ENCODE results near the gene PLEKHA7. TPM values are rescaled to one million over a fixed set of nuclear protein-coding genes. Genes with fewer than 3 reads are reported as not detected.

The PLEKHA7 gene
- total RNA-seq, 2 experiments from 2014 or later: 6.4 to 8.4 TPM

DNA sequence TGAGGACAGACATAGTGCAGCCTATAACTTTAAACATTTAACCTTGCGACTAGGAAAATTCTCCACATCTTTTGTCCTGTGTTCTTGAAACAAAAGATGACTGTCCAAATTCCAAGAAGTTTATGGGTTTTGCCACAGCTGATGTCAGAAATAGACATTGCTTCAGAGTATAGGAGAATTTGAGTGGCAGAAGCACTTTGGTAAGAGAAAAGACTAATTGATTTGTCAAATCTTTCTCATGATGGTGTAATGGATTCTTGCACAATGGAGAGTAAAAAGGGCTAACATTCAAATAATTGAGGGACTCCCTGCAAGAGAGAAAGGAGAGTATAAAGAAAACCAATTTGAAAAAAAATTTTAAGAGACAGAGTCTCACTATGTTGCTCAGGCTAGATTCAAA, 250.5 kb downstream of the PLEKHA7 start:
- intact Hi-C loops (cut with DNase I, micrococcal nuclease): no loop called here
- POLR2A ChIA-PET: no interaction called here
- Mint-ChIP-seq H3K27ac (no peak overlapping the region), H3K4me1 (peaks cover 13% of the 10 kb centered on the region), H3K9me3 (ENCODE audit: low read depth) (no peaks in the 10 kb centered on the region), H3K4me3 (no peak overlapping the region), H3K27me3 (no peaks in the 10 kb centered on the region), H3K36me3 (ENCODE audit: low read depth) (peaks cover 8% of the 10 kb centered on the region)
- CTCF ChIA-PET: no interaction called here
- ATAC-seq (no peak), DNase-seq (no peak)

DNA sequence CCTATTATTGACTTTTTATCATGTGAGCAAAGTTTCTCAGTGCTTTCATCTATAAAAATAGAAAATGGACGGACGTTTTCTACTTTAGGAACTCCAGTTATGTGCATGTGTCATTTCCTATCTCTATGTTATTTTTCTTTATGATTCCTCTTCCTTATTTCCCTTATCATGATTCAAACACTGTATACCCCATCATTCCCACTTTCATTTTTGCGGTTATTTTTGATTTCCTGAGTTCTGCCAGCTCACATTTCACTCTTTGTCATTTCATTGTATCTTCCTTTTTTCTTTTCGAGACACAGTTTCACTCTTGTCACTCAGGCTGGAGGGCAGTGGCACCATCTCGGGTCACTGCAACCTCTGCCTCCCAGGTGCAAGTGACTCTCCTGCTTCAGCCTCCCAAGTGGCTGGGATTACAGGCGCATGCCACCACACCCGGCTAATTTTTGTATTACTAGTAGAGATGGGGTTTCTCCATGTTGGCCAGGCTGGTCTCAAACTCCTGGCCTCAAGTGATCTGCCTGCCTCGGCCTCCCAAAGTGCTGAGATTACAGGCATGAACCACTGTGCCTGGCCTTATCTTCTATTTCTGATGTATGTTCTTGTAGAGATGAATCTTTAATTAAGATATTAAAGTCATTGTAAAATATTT, 254.2 kb downstream of the PLEKHA7 start:
- H3K4me1 Mint-ChIP-seq: peaks cover 13% of the 10 kb centered on the region
- peak overlapping the region; percentile 8 for H3K27ac Mint-ChIP-seq
- H3K9me3 Mint-ChIP-seq (ENCODE audit: low read depth): no peaks in the 10 kb centered on the region
- POLR2A ChIA-PET: no interaction called here
- CTCF ChIA-PET: no interaction called here
- intact Hi-C loops (cut with DNase I, micrococcal nuclease): no loop called here
- DNase-seq (no peak), ATAC-seq (peak; percentile 35)
- peaks cover 28% of the 10 kb centered on the region for H3K36me3 Mint-ChIP-seq (ENCODE audit: low read depth)
- no peak overlapping the region for H3K4me3 Mint-ChIP-seq
- H3K27me3 Mint-ChIP-seq: no peaks in the 10 kb centered on the region

DNA sequence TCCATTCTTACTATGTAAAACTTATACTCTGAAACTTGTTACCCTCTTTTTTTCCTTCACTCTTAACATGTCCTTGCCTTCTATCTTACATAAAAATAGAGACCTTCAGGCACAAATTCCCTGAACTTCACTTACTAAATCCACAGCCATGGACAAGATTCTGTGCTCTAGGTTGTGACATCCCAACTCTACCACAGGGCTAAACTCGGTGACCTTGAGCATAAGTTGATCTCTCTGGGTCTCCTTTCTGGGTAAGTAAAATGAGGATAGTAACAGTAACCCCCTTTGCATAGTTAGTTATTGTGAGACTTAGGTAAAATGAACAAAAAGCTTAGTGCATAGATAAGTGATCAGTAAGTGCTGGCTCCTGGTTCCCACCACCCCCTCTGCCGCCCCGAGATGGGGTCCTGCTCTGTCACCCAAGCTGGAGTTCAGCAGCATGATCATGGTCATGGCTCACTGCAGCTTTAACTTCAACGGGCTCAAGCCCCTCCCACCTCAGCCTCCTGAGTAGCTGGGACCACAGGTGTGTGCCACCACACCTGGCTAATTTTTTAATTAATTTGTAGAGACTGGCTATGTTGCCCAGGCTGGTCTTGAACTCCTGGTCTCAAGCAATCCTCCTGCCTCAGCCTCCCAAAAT, 255.7 kb downstream of the PLEKHA7 start:
- Mint-ChIP-seq H3K9me3 (ENCODE audit: low read depth) (no peaks in the 10 kb centered on the region), H3K4me1 (peaks cover 18% of the 10 kb centered on the region), H3K36me3 (ENCODE audit: low read depth) (peaks cover 37% of the 10 kb centered on the region), H3K27ac (no peak overlapping the region), H3K4me3 (no peak overlapping the region), H3K27me3 (no peaks in the 10 kb centered on the region)
- intact Hi-C loops (cut with DNase I, micrococcal nuclease): no loop called here
- CTCF ChIA-PET: no interaction called here
- POLR2A ChIA-PET: no interaction called here
- ATAC-seq (no peak), DNase-seq (no peak)

DNA sequence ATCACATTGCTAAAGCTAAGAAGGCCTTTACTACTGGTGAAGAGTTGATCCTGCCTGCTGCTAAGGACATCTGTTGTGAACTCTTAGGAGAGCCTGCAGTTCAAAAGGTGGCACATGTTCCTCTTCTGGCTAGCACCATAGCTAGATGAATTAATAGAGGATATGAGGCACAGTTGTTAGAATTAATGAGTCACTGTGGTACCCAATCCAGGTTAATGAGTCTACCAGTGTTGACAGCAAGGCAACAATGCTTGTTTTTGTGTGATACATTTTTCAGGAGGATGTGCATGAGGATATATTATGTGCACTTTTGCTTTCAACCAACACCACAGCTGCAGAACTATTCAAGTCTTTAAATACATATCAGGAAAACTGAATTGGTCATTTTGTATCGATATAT, 263.8 kb downstream of the PLEKHA7 start:
- ChIA-PET POLR2A (interaction anchor here (1.5 to 2.0 kb wide), 2 partner anchors 9 to 12 kb away, joined by 6 to 9 read pairs; partner anchors contain the start of gene C11orf58), CTCF (interaction anchor here (1.2 kb wide), 1 partner anchor 9 kb away, joined by 3 read pairs; no protein-coding TSS in a partner anchor)
- Mint-ChIP-seq H3K4me1 (peaks cover 44% of the 10 kb centered on the region), H3K36me3 (ENCODE audit: low read depth) (peaks cover 65% of the 10 kb centered on the region), H3K9me3 (ENCODE audit: low read depth) (no peaks in the 10 kb centered on the region), H3K4me3 (no peak overlapping the region), H3K27ac (peak overlapping the region; percentile 61), H3K27me3 (no peaks in the 10 kb centered on the region)
- peak; percentile 37 for ATAC-seq
- no peak for DNase-seq
- intact Hi-C loops (cut with DNase I, micrococcal nuclease): loop anchor here in 1 of 2 experiments (5.0 kb wide), 1 partner anchor 152 kb away; no protein-coding TSS in a partner anchor

DNA sequence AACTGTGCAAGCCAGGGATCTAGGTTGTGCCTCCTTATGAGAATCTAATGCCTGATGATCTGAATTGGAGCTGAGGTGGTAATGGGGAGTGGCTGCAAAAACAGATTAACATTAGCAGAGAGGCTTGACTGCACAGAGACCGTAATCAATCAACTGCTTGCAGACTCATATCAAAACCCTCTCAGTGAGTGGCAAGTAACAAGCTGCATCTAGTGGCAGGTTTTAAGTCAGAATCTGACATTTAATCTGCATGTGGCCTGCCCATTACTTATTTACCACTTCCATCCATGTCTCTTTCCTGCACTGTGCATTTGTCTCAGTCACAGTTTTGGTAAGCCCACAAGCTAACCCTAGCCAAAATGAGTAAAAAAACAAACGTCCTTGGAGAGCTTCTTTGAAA, 264.5 kb downstream of the PLEKHA7 start:
- DNase-seq (peak; percentile 27), ATAC-seq (peak; percentile 83)
- peaks cover 69% of the 10 kb centered on the region for H3K36me3 Mint-ChIP-seq (ENCODE audit: low read depth)
- ChIA-PET POLR2A (interaction anchor here (1.0 to 2.0 kb wide), 3 partner anchors 8 to 328 kb away, joined by 3 to 9 read pairs (median 6); partner anchors contain the start of genes C11orf58 and RPS13), CTCF (interaction anchor here (1.2 to 1.4 kb wide), 2 partner anchors 8 to 36 kb away, joined by 3 to 4 read pairs; no protein-coding TSS in a partner anchor)
- intact Hi-C loops (cut with DNase I, micrococcal nuclease): loop anchor here in 1 of 2 experiments (5.0 kb wide), 1 partner anchor 153 kb away; no protein-coding TSS in a partner anchor
- peaks cover 50% of the 10 kb centered on the region for H3K4me1 Mint-ChIP-seq
- H3K9me3 Mint-ChIP-seq (ENCODE audit: low read depth): no peaks in the 10 kb centered on the region
- H3K27ac Mint-ChIP-seq: peak overlapping the region; percentile 76
- H3K27me3 Mint-ChIP-seq: no peaks in the 10 kb centered on the region
- no peak overlapping the region for H3K4me3 Mint-ChIP-seq

DNA sequence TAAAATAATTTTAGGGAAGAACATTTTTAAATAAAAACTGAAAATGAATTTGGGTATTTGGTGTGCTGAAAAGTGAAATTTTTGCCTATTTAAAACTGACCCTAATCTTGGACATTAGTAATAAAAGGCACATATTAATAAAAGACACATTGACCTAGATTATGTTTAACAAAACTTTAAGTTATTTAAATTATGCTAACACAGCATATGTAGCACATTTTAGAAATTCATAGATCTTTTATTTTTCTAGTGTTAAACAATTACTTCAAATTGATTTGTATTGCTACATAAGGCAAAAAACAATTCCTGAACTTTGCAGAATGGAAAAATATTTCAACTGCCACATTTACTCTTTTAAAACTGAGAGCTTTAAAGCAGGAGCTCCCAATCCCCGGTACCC, 265.1 kb downstream of the PLEKHA7 start:
- no peaks in the 10 kb centered on the region for H3K27me3 Mint-ChIP-seq
- peak overlapping the region; percentile 51 for H3K27ac Mint-ChIP-seq
- intact Hi-C loops (cut with DNase I, micrococcal nuclease): no loop called here
- ATAC-seq: no peak
- CTCF ChIA-PET: interaction anchor here (1.3 to 1.4 kb wide), 2 partner anchors 10 to 37 kb away, joined by 4 to 5 read pairs; no protein-coding TSS in a partner anchor
- peaks cover 53% of the 10 kb centered on the region for H3K4me1 Mint-ChIP-seq
- POLR2A ChIA-PET: interaction anchor here (1.0 to 1.5 kb wide), 2 partner anchors 10 to 328 kb away, joined by 3 to 6 read pairs; partner anchors contain the start of genes C11orf58 and RPS13
- no peaks in the 10 kb centered on the region for H3K9me3 Mint-ChIP-seq (ENCODE audit: low read depth)
- H3K36me3 Mint-ChIP-seq (ENCODE audit: low read depth): peaks cover 72% of the 10 kb centered on the region
- no peak for DNase-seq
- no peak overlapping the region for H3K4me3 Mint-ChIP-seq

DNA sequence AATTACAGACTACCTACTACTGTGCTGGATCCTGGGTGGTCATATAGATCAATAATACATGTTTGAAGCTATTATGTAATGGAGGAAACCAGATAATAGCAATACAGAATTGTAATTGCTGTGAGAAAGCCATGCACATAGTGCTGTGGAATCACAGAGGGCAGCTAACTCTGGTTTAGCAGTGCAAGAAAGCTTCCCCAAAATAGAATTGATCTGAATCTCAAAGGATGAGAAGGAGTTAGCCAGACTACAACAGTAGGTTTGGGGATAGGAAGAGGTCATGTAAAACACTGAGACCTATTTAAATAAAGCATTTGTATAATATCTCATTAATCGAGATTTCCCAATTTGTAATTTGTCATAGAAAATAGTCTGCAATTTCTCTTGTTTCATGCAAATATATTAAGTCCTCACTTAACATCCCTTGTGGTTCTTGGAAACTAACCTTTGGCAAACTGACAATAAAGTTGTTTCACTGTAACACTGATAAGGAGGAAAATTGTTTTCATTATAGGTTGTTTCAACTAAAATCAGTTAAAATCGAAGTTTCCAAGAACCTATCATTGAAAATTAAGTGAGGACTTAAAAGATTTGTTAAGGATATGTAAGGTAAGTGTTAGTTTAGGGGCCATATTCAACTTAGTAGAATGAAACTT, 268.1 kb downstream of the PLEKHA7 start:
- ATAC-seq: no peak
- DNase-seq: no peak
- Mint-ChIP-seq H3K4me1 (peaks cover 70% of the 10 kb centered on the region), H3K4me3 (no peak overlapping the region), H3K27me3 (no peaks in the 10 kb centered on the region), H3K36me3 (ENCODE audit: low read depth) (peaks cover 68% of the 10 kb centered on the region), H3K27ac (peak overlapping the region; percentile 27), H3K9me3 (ENCODE audit: low read depth) (no peaks in the 10 kb centered on the region)
- POLR2A ChIA-PET: no interaction called here
- CTCF ChIA-PET: interaction anchor here (0.7 kb wide), 1 partner anchor 9 kb away, joined by 3 read pairs; no protein-coding TSS in a partner anchor
- intact Hi-C loops (cut with DNase I, micrococcal nuclease): no loop called here

DNA sequence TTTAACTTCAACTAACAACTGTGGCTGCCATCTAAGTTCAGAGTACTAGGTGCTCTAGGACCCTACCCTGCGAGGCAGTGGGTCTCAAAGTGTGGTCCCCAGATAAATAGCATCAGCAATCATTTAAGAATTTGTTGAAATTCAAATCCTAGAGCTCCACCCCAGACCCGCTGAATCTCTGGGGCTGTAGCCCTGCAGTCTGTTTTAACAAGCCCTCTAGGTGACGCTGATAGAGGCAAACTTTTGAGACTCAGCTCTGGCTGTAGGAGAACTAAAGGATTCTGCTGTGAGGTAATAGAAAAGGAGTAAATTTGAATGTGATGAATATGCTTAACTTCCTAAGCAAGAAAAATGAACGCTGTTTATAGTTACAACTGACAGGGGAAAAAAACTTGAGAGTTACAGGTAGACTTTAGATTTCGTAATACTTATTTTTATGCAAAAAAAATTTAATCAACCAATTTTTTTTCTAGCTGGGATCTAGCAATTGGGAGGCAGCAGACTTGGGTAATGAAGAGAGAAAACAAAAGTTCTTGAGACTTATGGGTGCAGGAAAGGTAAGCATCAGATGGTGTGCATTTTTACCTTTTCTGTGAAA, 270.0 kb downstream of the PLEKHA7 start:
- ChIA-PET CTCF (interaction anchor here (0.6 to 1.0 kb wide), 2 partner anchors 50 to 76 kb away, joined by 3 read pairs; no protein-coding TSS in a partner anchor), POLR2A (no interaction called here)
- DNase-seq (no peak), ATAC-seq (no peak)
- intact Hi-C loops (cut with DNase I, micrococcal nuclease): no loop called here
- H3K27me3 Mint-ChIP-seq: no peaks in the 10 kb centered on the region
- peak overlapping the region; percentile 17 for H3K27ac Mint-ChIP-seq
- no peaks in the 10 kb centered on the region for H3K9me3 Mint-ChIP-seq (ENCODE audit: low read depth)
- no peak overlapping the region for H3K4me3 Mint-ChIP-seq
- H3K4me1 Mint-ChIP-seq: peaks cover 54% of the 10 kb centered on the region
- peaks cover 57% of the 10 kb centered on the region for H3K36me3 Mint-ChIP-seq (ENCODE audit: low read depth)

DNA sequence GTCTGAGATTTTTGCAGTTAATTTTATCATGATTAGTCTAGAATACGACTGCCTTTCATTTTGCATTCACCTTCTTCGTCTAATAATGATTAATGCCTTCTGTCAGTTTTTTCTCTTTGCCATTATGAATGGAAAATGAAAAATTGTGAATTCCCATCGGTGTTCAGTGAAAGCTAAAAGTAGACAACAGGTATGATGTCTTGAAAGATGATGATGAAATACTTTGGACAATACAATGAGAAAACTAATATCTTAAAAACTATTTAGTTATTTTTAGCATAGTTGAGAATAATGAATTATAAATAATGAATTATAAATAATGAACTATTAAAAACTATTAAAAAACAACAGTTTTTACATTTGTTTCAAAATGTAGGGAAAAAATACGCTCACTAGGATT, 270.7 kb downstream of the PLEKHA7 start:
- Mint-ChIP-seq H3K4me3 (no peak overlapping the region), H3K9me3 (ENCODE audit: low read depth) (no peaks in the 10 kb centered on the region), H3K27me3 (no peaks in the 10 kb centered on the region), H3K4me1 (peaks cover 51% of the 10 kb centered on the region), H3K36me3 (ENCODE audit: low read depth) (peaks cover 54% of the 10 kb centered on the region), H3K27ac (no peak overlapping the region)
- ATAC-seq (no peak), DNase-seq (no peak)
- intact Hi-C loops (cut with DNase I, micrococcal nuclease): no loop called here
- POLR2A ChIA-PET: no interaction called here
- CTCF ChIA-PET: no interaction called here

DNA sequence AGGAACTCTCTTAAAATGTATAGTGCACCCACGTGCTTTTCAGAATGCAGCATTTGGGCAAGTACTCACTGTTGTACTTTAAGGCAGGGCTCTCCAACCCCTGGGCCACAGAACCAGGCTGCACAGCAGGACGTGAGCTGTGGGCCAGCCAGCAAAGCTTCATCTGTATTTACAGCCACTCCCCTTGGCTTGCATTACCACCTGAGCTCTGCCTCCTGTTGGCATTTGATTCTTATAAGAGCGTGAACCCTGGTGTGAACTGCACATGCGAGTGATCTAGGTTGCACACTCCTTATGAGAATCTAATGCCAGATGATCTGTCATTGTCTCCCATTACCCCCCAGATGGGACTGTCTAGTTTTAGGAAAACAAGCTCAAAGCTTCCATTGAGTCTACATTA, 272.7 kb downstream of the PLEKHA7 start:
- Mint-ChIP-seq H3K36me3 (ENCODE audit: low read depth) (peaks cover 41% of the 10 kb centered on the region), H3K27ac (peak overlapping the region; percentile 63), H3K4me3 (peak overlapping the region; percentile 37), H3K27me3 (no peaks in the 10 kb centered on the region), H3K4me1 (peaks cover 49% of the 10 kb centered on the region), H3K9me3 (ENCODE audit: low read depth) (no peaks in the 10 kb centered on the region)
- intact Hi-C loops (cut with DNase I, micrococcal nuclease): no loop called here
- ChIA-PET POLR2A (interaction anchor here (1.5 kb wide), 1 partner anchor 9 kb away, joined by 9 read pairs; no protein-coding TSS in a partner anchor), CTCF (interaction anchor here (1.2 kb wide), 1 partner anchor 8 kb away, joined by 3 read pairs; no protein-coding TSS in a partner anchor)
- no peak for ATAC-seq
- no peak for DNase-seq

All from activated CD4-positive, alpha-beta T cell treated with anti-CD3 and anti-CD28 coated beads for 36 hours (primary cell).